Activated effector memory CD4-positive, alpha-beta T cell treated with anti-CD3 and anti-CD28 coated beads, Interleukin-2, amount 50 U/mL, for 16 hours (primary cell): ENCODE measurements around the gene FNIP2.
"Not testable (repeated sequence)": the region's sequence is repeated elsewhere in the genome, so short reads cannot be mapped to it uniquely, and the experiment has no call there.

ENCODE experiments used
- DNase-seq: peaks from one replicate; pipeline ENCODE4 v3.0.0-alpha.2; 2020

FNIP2 gene

GRCh38 chr4:158875455-158875854, 106.6 kb downstream of the FNIP2 start:
- DNase-seq = no peak

GRCh38 chr4:158877069-158877468, 108.2 kb downstream of the FNIP2 start:
- DNase-seq = no peak

- not testable (repeated sequence) for DNase-seq
Observed at GRCh38 chr4:158882142-158882541, 113.3 kb downstream of the FNIP2 start.

- DNase-seq = no peak
Observed at GRCh38 chr4:158884280-158884679, 115.5 kb downstream of the FNIP2 start.

GRCh38 chr4:158885564-158885963, 116.7 kb downstream of the FNIP2 start:
- no peak for DNase-seq

GRCh38 chr4:158890294-158890693, 121.5 kb downstream of the FNIP2 start:
- DNase-seq = no peak

GRCh38 chr4:158891256-158891655, 122.4 kb downstream of the FNIP2 start:
- DNase-seq = no peak

- no peak for DNase-seq
Observed at GRCh38 chr4:158894826-158895225, 126.0 kb downstream of the FNIP2 start.

- no peak for DNase-seq
Observed at GRCh38 chr4:158895797-158896576, 127.2 kb downstream of the FNIP2 start.

- not testable (repeated sequence) for DNase-seq
Observed at GRCh38 chr4:158896577-158897238, 127.9 kb downstream of the FNIP2 start.

GRCh38 chr4:158900408-158900807, 131.6 kb downstream of the FNIP2 start:
- DNase-seq = not testable (repeated sequence)

GRCh38 chr4:158902280-158903078, 133.7 kb downstream of the FNIP2 start:
- not testable (repeated sequence) for DNase-seq

- no peak for DNase-seq
Observed at GRCh38 chr4:158903079-158903456, 134.2 kb downstream of the FNIP2 start.

- DNase-seq = no peak
Observed at GRCh38 chr4:158903472-158904043, 134.7 kb downstream of the FNIP2 start.

GRCh38 chr4:158904815-158905214, 136.0 kb downstream of the FNIP2 start:
- DNase-seq = no peak

- no peak for DNase-seq
Observed at GRCh38 chr4:158906073-158906472, 137.2 kb downstream of the FNIP2 start.

- DNase-seq = no peak
Observed at GRCh38 chr4:158912390-158912789, 143.6 kb downstream of the FNIP2 start.

- DNase-seq = no peak
Observed at GRCh38 chr4:158912806-158913205, 144.0 kb downstream of the FNIP2 start.

- no peak for DNase-seq
Observed at GRCh38 chr4:158913766-158914165, 144.9 kb downstream of the FNIP2 start.

- no peak for DNase-seq
Observed at GRCh38 chr4:158914218-158914617, 145.4 kb downstream of the FNIP2 start.

GRCh38 chr4:158915683-158916241, 146.9 kb downstream of the FNIP2 start:
- no peak for DNase-seq

- DNase-seq = not testable (repeated sequence)
Observed at GRCh38 chr4:158920452-158920996, 151.7 kb downstream of the FNIP2 start.

GRCh38 chr4:158927774-158928173, 158.9 kb downstream of the FNIP2 start:
- DNase-seq = not testable (repeated sequence)
